ENCODE results near the gene STK10. TPM values are rescaled to one million over a fixed set of nuclear protein-coding genes. Genes with fewer than 3 reads are reported as not detected.
A peak's percentile ranks its signal among the peaks of the same experiment; 100 is the strongest.

Gene STK10
- total and polyA plus RNA-seq, 4 donors: 17.2 to 65.4 (median 43.6) TPM

DNA sequence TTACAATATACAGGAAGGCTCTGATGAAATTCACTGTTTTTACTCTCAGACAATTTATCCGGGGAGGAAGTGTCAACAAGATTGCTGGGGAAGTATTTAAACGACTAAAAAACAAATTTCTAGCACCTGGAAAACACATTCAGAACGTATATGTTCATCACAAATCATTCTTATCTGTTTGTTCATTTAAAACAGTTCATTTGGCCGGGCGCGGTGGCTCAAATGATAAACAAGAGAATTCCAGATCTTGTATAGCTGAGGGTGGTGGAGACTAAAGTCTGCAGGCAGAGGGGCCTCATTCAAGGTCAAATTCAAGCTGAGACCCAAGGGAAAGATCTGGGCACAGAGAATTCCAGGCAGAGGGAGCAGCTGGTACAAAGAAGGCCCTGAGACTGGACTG is 90.0 kb downstream of the STK10 start:
- Histone ChIP-seq H3K27me3 (ENCODE audit: control insufficient read depth in 3 of 3, insufficient read depth in 3 of 3, low read length in 2 of 3) (no peaks in the 10 kb centered on the region), H3K9me3 (ENCODE audit: control insufficient read depth in 4 of 4, insufficient read depth in 3 of 4, low read length in 3 of 4) (no peaks in the 10 kb centered on the region), H3K36me3 (ENCODE audit: control insufficient read depth in 4 of 4, insufficient read depth in 4 of 4, low read length in 4 of 4) (peaks cover 0 to 30% (median 1%) of the 10 kb centered on the region in 4 donors), H3K4me1 (ENCODE audit: control insufficient read depth in 5 of 5, insufficient read depth in 5 of 5, low read length in 5 of 5) (peaks cover 0 to 46% (median 7%) of the 10 kb centered on the region in 5 donors), H3K9ac (ENCODE audit: insufficient read depth in 1 of 2, low read length in 2 of 2) (no peak overlapping the region), H3K4me3 (no peak overlapping the region), H3K27ac (ENCODE audit: low read depth in 1 of 2, low read length in 1 of 2) (no peak overlapping the region)
- no peak for ATAC-seq (ENCODE audit: insufficient read depth, low FRiP score)
- WGBS, 2 donors: 67 to 72% methylated on average over 6 of the region's 6 CpGs
- peak; percentile 46 to 67 (median 66) for DNase-seq
- no peak for TF ChIP-seq CTCF (IDR thresholded peaks at IDR 0.05; ENCODE audit: control extremely low read depth, extremely low read depth)

- TF ChIP-seq CTCF (IDR thresholded peaks at IDR 0.05; ENCODE audit: control extremely low read depth, extremely low read depth): no peak
- H3K27ac ChIP-seq (ENCODE audit: low read depth in 1 of 2, low read length in 1 of 2): no peak overlapping the region
- peaks cover 0 to 29% (median 3%) of the 10 kb centered on the region in 4 donors for H3K36me3 ChIP-seq (ENCODE audit: control insufficient read depth in 4 of 4, insufficient read depth in 4 of 4, low read length in 4 of 4)
- no peak overlapping the region for H3K9ac ChIP-seq (ENCODE audit: insufficient read depth in 1 of 2, low read length in 2 of 2)
- peaks cover 0 to 43% (median 5%) of the 10 kb centered on the region in 5 donors for H3K4me1 ChIP-seq (ENCODE audit: control insufficient read depth in 5 of 5, insufficient read depth in 5 of 5, low read length in 5 of 5)
- DNase-seq (peak; percentile 51 to 88 (median 83)), ATAC-seq (ENCODE audit: insufficient read depth, low FRiP score) (no peak)
- H3K4me3 ChIP-seq: no peak overlapping the region
- no peaks in the 10 kb centered on the region for H3K27me3 ChIP-seq (ENCODE audit: control insufficient read depth in 3 of 3, insufficient read depth in 3 of 3, low read length in 2 of 3)
- H3K9me3 ChIP-seq (ENCODE audit: control insufficient read depth in 4 of 4, insufficient read depth in 3 of 4, low read length in 3 of 4): no peaks in the 10 kb centered on the region
- WGBS, 2 donors: 76 to 85% methylated on average over 14 of the region's 14 CpGs
Observed at GRCh38 chr5:172097356-172097755, 90.7 kb downstream of the STK10 start.

- no peaks in the 10 kb centered on the region for H3K27me3 ChIP-seq (ENCODE audit: control insufficient read depth in 3 of 3, insufficient read depth in 3 of 3, low read length in 2 of 3)
- ATAC-seq (ENCODE audit: insufficient read depth, low FRiP score) (no peak), DNase-seq (no peak)
- H3K9me3 ChIP-seq (ENCODE audit: control insufficient read depth in 4 of 4, insufficient read depth in 3 of 4, low read length in 3 of 4): no peaks in the 10 kb centered on the region
- peaks cover 0 to 28% (median 2%) of the 10 kb centered on the region in 4 donors for H3K36me3 ChIP-seq (ENCODE audit: control insufficient read depth in 4 of 4, insufficient read depth in 4 of 4, low read length in 4 of 4)
- 88 to 89% methylated on average over 21 of the region's 21 CpGs for WGBS, 2 donors
- no peak overlapping the region for H3K27ac ChIP-seq (ENCODE audit: low read depth in 1 of 2, low read length in 1 of 2)
- TF ChIP-seq CTCF (IDR thresholded peaks at IDR 0.05; ENCODE audit: control extremely low read depth, extremely low read depth): no peak
- no peak overlapping the region for H3K9ac ChIP-seq (ENCODE audit: insufficient read depth in 1 of 2, low read length in 2 of 2)
- H3K4me3 ChIP-seq: no peak overlapping the region
- H3K4me1 ChIP-seq (ENCODE audit: control insufficient read depth in 5 of 5, insufficient read depth in 5 of 5, low read length in 5 of 5): peaks cover 0 to 42% (median 5%) of the 10 kb centered on the region in 5 donors
Observed at GRCh38 chr5:172096207-172096940, 91.7 kb downstream of the STK10 start.
